ENCODE measurements around the gene RETSAT. TPM values are rescaled to one million over a fixed set of nuclear protein-coding genes. Genes with fewer than 3 reads are reported as not detected.
"Not testable (repeated sequence)": the region's sequence is repeated elsewhere in the genome, so short reads cannot be mapped to it uniquely, and the experiment has no call there.

The RETSAT gene
- total RNA-seq, 1 experiment from 2014 or later: 138 TPM

DNA sequence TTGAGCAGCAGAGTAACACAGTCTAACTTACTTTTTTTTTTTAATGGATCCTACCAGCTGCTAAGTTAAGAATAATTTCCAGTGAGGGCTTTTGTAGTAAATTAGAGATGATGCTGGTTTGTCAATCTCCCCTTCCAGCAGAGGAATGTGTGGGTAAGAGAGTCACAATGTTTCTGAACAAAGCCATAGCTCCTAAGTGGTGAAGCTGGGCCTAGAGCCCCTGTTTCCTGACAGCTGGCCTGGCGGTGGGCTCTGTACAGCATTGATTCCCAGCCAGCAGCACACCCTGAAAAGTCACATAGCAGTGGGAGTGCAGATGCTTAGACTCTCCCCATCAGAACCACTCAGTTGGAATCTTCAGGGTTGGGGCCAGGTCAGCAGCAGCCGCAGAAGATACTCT, 31.4 kb upstream of the RETSAT start:
- in situ Hi-C loops (cut with HindIII; ENCODE audit: low pct_unique_long_range_greater_than_20kb, low sequenced_read_pairs): no loop called here
- no peak for DNase-seq (ENCODE audit: low read depth, low spot score)

DNA sequence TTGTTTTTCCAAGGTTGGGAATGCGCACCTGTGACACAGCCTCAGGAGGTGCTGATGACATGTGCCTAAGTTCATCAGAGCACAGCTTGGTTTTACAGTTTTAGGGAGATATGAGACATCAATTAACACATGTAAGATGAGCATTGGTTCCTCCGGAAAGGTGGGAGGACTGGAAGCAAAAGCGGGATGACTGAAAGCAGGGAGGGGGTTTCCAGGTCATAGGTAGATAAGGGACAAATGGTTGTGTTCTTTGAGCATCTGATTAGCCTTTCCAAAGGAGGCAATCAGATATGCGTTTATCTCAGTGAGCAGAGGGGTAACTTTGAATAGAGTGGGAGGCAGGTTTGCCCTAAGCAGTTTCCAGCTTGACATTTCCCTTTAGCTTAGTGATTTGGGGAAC, 29.5 kb upstream of the RETSAT start:
- DNase-seq (ENCODE audit: low read depth, low spot score): no peak
- in situ Hi-C loops (cut with HindIII; ENCODE audit: low pct_unique_long_range_greater_than_20kb, low sequenced_read_pairs): no loop called here

- not testable (repeated sequence) for DNase-seq (ENCODE audit: low read depth, low spot score)
Measured at GRCh38 chr2:85383151-85383550, 28.8 kb upstream of the RETSAT start.

GRCh38 chr2:85380048-85380447, 25.7 kb upstream of the RETSAT start:
- DNase-seq (ENCODE audit: low read depth, low spot score): no peak
- in situ Hi-C loops (cut with HindIII; ENCODE audit: low pct_unique_long_range_greater_than_20kb, low sequenced_read_pairs): no loop called here

More at GRCh38 chr2:85383151-85383550, 28.8 kb upstream of the RETSAT start:
- in situ Hi-C loops (cut with HindIII; ENCODE audit: low pct_unique_long_range_greater_than_20kb, low sequenced_read_pairs): not testable (repeated sequence)

DNA sequence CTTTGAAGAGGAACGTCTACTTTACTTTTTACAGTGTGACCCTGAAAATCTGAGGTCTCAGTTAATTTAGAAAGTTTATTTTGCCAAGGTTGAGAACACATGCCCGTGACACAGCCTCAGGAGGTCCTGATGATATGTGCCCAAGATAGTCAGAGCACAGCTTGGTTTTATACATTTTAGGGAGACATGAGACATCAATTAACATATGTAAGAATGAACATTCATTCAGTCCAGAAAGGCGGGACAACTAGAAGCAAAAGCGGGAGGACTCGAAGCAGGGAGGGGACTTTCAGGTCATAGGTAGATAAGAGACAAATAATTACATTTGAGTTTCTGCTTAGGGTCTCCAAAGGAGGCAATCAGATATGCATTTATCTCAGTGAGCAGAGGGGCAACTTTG, 23.9 kb upstream of the RETSAT start:
- in situ Hi-C loops (cut with HindIII; ENCODE audit: low pct_unique_long_range_greater_than_20kb, low sequenced_read_pairs): no loop called here
- no peak for DNase-seq (ENCODE audit: low read depth, low spot score)

DNA sequence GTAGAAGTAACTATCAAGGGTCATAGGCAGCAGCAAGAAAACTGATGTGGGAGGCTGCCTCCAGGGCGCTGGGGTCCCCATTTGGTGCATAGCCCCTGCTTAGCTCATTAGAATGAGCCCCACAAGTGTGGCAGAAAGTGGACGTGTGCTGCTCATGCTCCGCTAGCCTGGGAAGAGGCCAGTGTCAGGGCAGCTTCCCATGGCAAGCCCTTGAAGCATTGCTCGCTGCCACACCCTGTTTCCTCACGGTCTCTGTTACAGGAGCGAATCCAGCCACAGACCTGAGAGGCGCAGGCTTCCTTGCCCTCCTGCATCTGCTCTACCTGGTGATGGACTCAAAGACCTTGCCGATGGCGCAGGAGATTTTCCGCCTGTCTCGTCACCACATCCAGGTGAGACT, 22.8 kb upstream of the RETSAT start:
- DNase-seq (ENCODE audit: low read depth, low spot score): no peak
- in situ Hi-C loops (cut with HindIII; ENCODE audit: low pct_unique_long_range_greater_than_20kb, low sequenced_read_pairs): no loop called here

DNA sequence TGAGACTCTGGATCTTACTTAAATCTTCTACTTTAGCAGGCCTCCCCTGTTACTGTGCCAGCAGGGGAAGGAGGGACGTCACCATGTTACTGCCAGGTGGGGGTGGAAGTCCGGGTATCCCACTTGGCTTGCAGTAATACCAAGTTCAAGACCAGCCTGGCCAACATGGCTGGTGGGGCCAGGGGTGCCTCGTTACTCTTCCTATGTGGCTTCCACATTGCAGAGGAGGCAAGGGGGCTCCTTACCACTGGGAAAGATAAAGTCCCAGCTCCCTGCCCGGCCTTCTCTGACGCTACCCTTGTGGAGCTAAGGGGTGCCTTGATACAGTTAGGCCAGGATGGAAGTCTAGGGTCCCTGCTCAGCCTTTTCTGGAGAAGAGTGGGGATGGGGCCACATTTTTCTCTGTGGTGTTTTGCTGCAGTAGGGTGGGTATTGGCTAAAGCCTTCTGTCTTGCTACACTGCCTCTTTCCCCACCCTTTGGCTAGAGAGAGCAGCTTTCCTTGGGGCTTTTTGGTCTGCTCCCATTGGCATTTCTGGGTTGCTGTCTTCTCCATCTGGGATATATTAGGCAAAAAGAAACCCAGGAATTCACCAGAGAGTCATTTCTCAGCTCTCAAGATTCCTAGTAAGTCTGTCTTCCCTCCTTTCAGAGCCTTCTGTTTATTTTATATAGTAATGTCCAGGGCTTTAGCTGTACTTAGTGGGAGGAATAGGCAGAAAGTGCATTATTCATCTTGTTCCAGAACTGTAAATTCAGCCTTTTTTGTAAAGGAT, 22.1 kb upstream of the RETSAT start:
- in situ Hi-C loops (cut with HindIII; ENCODE audit: low pct_unique_long_range_greater_than_20kb, low sequenced_read_pairs): no loop called here
- no peak for DNase-seq (ENCODE audit: low read depth, low spot score)

GRCh38 chr2:85371045-85371444, 16.7 kb upstream of the RETSAT start:
- in situ Hi-C loops (cut with HindIII; ENCODE audit: low pct_unique_long_range_greater_than_20kb, low sequenced_read_pairs): no loop called here
- DNase-seq (ENCODE audit: low read depth, low spot score): no peak

DNA sequence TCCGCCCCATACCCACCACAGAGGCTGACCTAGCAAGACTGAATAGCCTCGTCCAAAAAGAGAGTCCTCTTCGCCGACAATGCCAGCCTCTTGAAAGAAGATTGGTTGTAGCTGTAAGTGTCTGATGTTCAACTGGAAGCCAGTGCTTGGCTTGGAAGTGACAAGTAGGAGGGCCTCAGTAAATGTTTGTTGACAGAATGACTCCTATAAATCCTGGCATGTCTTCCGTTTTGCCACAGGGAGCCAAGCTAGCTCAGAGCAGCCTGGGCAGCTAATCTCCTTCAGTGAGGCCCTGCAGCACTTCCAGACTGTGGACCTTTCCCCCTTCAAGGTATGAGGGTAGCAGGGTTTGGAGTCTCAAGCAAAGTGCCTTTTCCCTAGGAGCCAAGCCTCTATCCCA, 15.2 kb upstream of the RETSAT start:
- no peak for DNase-seq (ENCODE audit: low read depth, low spot score)
- in situ Hi-C loops (cut with HindIII; ENCODE audit: low pct_unique_long_range_greater_than_20kb, low sequenced_read_pairs): no loop called here

- in situ Hi-C loops (cut with HindIII; ENCODE audit: low pct_unique_long_range_greater_than_20kb, low sequenced_read_pairs): no loop called here
- no peak for DNase-seq (ENCODE audit: low read depth, low spot score)
Measured at GRCh38 chr2:85368921-85369320, 14.6 kb upstream of the RETSAT start.

- peak; percentile 42 for DNase-seq (ENCODE audit: low read depth, low spot score)
- in situ Hi-C loops (cut with HindIII; ENCODE audit: low pct_unique_long_range_greater_than_20kb, low sequenced_read_pairs): no loop called here
Measured at GRCh38 chr2:85367180-85367579, 12.9 kb upstream of the RETSAT start.

- in situ Hi-C loops (cut with HindIII; ENCODE audit: low pct_unique_long_range_greater_than_20kb, low sequenced_read_pairs): not testable (repeated sequence)
- DNase-seq (ENCODE audit: low read depth, low spot score): peak; percentile 95
Measured at GRCh38 chr2:85362653-85363387, 8.5 kb upstream of the RETSAT start.

GRCh38 chr2:85357736-85358135, 3.4 kb upstream of the RETSAT start:
- no peak for DNase-seq (ENCODE audit: low read depth, low spot score)
- in situ Hi-C loops (cut with HindIII; ENCODE audit: low pct_unique_long_range_greater_than_20kb, low sequenced_read_pairs): no loop called here

- no peak for DNase-seq (ENCODE audit: low read depth, low spot score)
- in situ Hi-C loops (cut with HindIII; ENCODE audit: low pct_unique_long_range_greater_than_20kb, low sequenced_read_pairs): no loop called here
Measured at GRCh38 chr2:85356186-85356585, 1.9 kb upstream of the RETSAT start.

DNA sequence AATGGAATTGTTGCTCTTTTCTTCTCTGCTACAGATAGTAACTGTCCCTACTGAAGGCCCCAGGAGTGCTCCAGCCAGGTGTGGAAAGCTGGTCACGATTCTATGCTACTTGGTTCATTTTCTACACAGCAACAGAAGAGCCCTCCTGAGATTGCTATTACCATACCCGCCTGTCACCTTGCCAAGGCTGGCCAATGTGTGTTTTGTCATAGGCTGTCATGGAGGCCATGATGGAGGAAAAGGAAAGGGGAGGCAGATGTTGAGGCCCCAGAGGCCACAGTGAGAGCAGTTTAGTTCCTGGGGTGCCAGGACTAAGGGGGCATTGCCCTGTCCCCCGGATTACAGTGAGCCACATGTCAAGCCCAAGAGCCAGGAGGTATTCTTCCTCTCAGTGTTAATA, 1.2 kb upstream of the RETSAT start:
- in situ Hi-C loops (cut with HindIII; ENCODE audit: low pct_unique_long_range_greater_than_20kb, low sequenced_read_pairs): no loop called here
- DNase-seq (ENCODE audit: low read depth, low spot score): no peak

GRCh38 chr2:85355073-85355410, 714 bp upstream of the RETSAT start:
- in situ Hi-C loops (cut with HindIII; ENCODE audit: low pct_unique_long_range_greater_than_20kb, low sequenced_read_pairs): no loop called here
- DNase-seq (ENCODE audit: low read depth, low spot score): no peak

DNA sequence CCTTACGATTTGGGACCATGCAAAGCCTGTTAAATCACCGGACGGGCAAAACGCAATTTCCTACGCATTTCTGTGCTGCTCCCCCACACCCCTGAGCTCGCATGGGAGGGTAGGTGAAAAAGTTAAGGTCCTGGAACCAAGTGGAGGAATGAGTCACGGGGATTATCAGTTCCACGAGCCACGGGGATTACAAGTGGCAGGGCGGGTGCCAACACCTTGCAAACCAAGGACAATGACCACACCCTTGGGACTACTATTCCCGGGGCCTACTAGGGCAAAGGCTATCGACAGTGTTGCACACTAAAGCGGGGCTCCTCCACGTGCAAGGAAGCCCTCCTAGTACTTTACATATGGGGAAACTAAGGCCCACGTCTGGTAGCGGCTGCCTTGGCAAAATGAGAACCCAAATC, 447 bp downstream of the RETSAT start:
- DNase-seq (ENCODE audit: low read depth, low spot score): peak; percentile 21
- in situ Hi-C loops (cut with HindIII; ENCODE audit: low pct_unique_long_range_greater_than_20kb, low sequenced_read_pairs): no loop called here

GRCh38 chr2:85347599-85347998, 6.7 kb downstream of the RETSAT start:
- in situ Hi-C loops (cut with HindIII; ENCODE audit: low pct_unique_long_range_greater_than_20kb, low sequenced_read_pairs): no loop called here
- DNase-seq (ENCODE audit: low read depth, low spot score): no peak

- in situ Hi-C loops (cut with HindIII; ENCODE audit: low pct_unique_long_range_greater_than_20kb, low sequenced_read_pairs): no loop called here
- DNase-seq (ENCODE audit: low read depth, low spot score): no peak
Measured at GRCh38 chr2:85344356-85344954, 9.9 kb downstream of the RETSAT start.

All from SK-MEL-5 (cell line).